Fibroblast of lung (primary cell): ENCODE data around the gene GNAO1.

Source experiments
- EZH2 ChIP-seq: IDR thresholded peaks from 2 replicates; pipeline ENCODE4 v1.5.1; 2012; ENCODE audit warnings: low read length, control low read depth, mild to moderate bottlenecking; ENCODE audit errors: missing control alignments
- TF ChIP-seq, protein P1 (sequence below), 2 donors: IDR thresholded peaks in 1 of 2; conservative IDR thresholded peaks in 1 of 2; 1 replicate in 1 of 2; 2 replicates in 1 of 2; pipeline ENCODE4 v1.5.1; 2011 to 2012; ENCODE audit warnings: low read length in 2 of 2, control low read depth in 1 of 2, inconsistent platforms in 1 of 2, low read depth in 1 of 2, mild to moderate bottlenecking in 1 of 2

DNA sequence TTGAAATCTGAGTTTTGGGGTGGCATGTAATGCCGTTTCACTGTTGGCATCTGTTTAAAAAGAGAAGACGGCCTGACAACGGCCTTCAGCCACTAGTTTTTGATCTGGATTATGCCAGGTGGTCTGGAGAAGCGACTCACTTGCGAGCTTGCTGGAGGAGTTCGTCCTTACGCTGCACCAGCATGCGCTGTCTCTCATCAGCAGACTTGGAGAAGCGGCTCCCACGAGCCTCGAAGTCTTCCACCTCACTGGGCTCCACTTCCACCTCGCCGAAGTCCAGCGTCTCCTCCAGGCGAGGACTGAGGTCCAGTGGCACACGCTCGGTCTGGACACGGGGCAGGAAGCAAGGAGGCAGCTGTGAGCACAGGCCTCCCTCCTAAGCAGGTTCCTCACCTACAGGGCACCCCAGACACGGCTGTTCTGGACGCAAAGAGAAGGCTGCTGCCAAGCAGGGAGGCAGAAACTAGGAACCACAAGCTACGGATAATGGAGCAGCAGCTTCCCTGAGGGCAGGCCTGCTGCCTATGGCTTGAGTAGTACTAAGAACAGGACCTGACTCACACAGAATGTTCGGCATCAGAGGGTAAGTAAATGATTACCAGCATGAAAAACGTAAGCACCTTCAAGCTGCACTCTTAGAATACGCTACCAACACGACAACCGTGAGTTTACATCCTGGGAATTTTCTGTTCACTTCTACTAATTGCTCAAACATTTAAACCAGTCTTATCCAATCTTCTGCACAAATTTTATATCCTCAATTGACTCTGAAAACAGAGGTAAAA lies 172.7 kb downstream of the GNAO1 start:
- TF ChIP-seq, protein P1, sequence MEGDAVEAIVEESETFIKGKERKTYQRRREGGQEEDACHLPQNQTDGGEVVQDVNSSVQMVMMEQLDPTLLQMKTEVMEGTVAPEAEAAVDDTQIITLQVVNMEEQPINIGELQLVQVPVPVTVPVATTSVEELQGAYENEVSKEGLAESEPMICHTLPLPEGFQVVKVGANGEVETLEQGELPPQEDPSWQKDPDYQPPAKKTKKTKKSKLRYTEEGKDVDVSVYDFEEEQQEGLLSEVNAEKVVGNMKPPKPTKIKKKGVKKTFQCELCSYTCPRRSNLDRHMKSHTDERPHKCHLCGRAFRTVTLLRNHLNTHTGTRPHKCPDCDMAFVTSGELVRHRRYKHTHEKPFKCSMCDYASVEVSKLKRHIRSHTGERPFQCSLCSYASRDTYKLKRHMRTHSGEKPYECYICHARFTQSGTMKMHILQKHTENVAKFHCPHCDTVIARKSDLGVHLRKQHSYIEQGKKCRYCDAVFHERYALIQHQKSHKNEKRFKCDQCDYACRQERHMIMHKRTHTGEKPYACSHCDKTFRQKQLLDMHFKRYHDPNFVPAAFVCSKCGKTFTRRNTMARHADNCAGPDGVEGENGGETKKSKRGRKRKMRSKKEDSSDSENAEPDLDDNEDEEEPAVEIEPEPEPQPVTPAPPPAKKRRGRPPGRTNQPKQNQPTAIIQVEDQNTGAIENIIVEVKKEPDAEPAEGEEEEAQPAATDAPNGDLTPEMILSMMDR (conservative IDR thresholded peaks at IDR 0.05 in 1 of 2, IDR thresholded peaks at IDR 0.05 in 1 of 2; ENCODE audit: low read depth in 1 of 2, low read length in 2 of 2): no peak
- no peak for TF ChIP-seq EZH2
